GM23248 (cell line): Measurements from ENCODE around the gene SUSD2.

ENCODE experiments used
- EZH2 ChIP-seq: fragments of 200-600 bp; sonication (generic); IDR thresholded peaks from 2 replicates; pipeline ENCODE4 v1.6.1; 2018; ENCODE audit warnings: antibody characterized with exemption, mild to moderate bottlenecking; ENCODE audit not compliant: insufficient read depth, poor library complexity, severe bottlenecking
- EZH2phosphoT487 ChIP-seq: fragments of 200-600 bp; sonication (generic); IDR thresholded peaks from 2 replicates; pipeline ENCODE4 v1.6.1; 2018; ENCODE audit warnings: antibody characterized with exemption, moderate library complexity, mild to moderate bottlenecking, low read depth; ENCODE audit not compliant: insufficient read depth

DNA sequence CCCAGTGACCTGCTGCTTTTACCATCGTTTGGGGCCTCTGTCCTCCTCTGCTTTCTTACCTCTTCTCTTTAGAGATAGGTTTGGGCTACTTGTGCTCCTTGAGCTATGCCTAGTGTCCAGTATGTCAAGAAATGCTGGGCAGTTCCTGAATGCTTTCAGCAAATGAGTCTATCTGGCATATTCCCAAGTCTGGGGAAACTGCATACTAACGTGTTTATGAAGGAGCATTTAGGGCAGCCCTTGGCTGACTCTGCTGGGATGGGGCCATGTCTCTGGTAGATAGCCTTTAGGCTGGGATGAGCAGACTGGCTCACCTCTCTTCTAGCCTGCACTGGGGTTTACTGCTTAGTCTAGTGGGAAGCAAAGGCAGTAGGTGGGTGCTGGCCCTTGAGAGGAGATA lies 43.7 kb upstream of the SUSD2 start:
- no peak for TF ChIP-seq EZH2
- no peak for TF ChIP-seq EZH2phosphoT487
